GM12801 (cell line): Measurements from ENCODE around the gene DCHS2.

Source experiments
- CTCF ChIP-seq: IDR thresholded peaks from one replicate; pipeline ENCODE4 v1.5.1; 2011; ENCODE audit warnings: control low read depth; ENCODE audit not compliant: insufficient read length; ENCODE audit errors: extremely low read depth

Gene DCHS2

GRCh38 chr4:154313004-154313585, 178.5 kb downstream of the DCHS2 start:
- TF ChIP-seq CTCF, result no peak

GRCh38 chr4:154312246-154312645, 179.4 kb downstream of the DCHS2 start:
- no peak for TF ChIP-seq CTCF

GRCh38 chr4:154310578-154310977, 181.0 kb downstream of the DCHS2 start:
- no peak for TF ChIP-seq CTCF

- no peak for TF ChIP-seq CTCF
Observed at GRCh38 chr4:154308207-154308606, 183.4 kb downstream of the DCHS2 start.

GRCh38 chr4:154307451-154307850, 184.1 kb downstream of the DCHS2 start:
- TF ChIP-seq CTCF, result no peak

- TF ChIP-seq CTCF, result no peak
Observed at GRCh38 chr4:154305616-154306015, 186.0 kb downstream of the DCHS2 start.

GRCh38 chr4:154304679-154305078, 186.9 kb downstream of the DCHS2 start:
- TF ChIP-seq CTCF, result no peak
